ENCODE data around the gene HNRNPA1L2.
"Not testable (repeated sequence)": the region's sequence is repeated elsewhere in the genome, so short reads cannot be mapped to it uniquely, and the experiment has no call there.

Gene HNRNPA1L2

DNA sequence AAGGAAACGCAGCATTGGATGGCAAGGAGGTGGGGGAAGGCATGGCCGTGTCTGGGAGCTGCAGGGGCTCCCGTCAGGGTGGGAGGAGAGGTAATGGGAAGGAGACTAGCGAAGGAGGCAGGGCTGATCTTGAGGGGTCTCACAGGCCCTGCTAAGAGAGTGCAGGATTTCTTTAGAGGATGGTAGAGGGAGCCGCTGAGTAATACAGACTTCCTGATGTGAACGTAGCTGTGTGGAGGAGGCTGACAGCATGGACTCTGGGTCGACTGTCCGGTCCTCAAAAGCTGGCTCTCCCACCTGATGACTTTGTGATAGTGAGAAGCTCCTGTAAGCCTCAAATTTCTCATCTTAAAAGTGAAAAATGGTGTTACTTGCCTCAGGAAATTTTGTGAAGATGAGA is 34.0 kb upstream of the HNRNPA1L2 start:
- DNase-seq (ENCODE audit: low read depth); in situ Hi-C loops (cut with HindIII; ENCODE audit: low sequenced_read_pairs); H3K4me3 ChIP-seq (ENCODE audit: low read depth, low read length): not testable (repeated sequence)

DNA sequence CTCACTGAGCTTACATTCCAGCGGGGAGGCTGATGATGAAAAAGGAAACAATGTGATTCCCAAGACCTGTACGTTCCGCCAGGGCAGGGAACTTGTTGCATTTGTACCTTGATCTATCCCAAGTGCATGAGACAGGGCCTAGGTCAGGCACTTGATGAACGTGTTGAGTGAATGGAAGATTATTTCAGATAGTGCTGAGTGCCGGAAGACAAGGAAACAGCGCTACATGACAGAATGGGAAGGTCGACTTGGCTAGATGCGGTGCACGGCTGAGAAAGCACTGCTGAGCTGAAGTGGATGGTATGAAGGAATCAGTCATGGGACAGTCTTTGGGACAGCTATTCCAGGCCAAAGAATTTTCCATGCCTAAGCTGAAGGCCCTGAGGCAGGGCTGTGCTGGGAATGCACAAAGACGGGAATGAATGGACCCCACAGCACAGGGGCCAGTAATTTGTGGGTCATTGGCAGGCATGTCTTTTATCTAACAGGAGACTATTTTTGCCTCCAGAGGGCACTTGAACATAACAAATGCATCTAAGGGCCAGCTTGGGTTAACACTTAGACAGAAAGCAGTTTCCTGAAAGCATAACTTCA is 33.1 kb upstream of the HNRNPA1L2 start:
- DNase-seq (ENCODE audit: low read depth) = peak; percentile 8
- H3K4me3 ChIP-seq (ENCODE audit: low read depth, low read length); in situ Hi-C loops (cut with HindIII; ENCODE audit: low sequenced_read_pairs): not testable (repeated sequence)
- TF ChIP-seq, protein P1, sequence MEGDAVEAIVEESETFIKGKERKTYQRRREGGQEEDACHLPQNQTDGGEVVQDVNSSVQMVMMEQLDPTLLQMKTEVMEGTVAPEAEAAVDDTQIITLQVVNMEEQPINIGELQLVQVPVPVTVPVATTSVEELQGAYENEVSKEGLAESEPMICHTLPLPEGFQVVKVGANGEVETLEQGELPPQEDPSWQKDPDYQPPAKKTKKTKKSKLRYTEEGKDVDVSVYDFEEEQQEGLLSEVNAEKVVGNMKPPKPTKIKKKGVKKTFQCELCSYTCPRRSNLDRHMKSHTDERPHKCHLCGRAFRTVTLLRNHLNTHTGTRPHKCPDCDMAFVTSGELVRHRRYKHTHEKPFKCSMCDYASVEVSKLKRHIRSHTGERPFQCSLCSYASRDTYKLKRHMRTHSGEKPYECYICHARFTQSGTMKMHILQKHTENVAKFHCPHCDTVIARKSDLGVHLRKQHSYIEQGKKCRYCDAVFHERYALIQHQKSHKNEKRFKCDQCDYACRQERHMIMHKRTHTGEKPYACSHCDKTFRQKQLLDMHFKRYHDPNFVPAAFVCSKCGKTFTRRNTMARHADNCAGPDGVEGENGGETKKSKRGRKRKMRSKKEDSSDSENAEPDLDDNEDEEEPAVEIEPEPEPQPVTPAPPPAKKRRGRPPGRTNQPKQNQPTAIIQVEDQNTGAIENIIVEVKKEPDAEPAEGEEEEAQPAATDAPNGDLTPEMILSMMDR (IDR thresholded peaks at IDR 0.05; ENCODE audit: low read depth, low read length, missing control alignments) = peak; percentile 20

DNA sequence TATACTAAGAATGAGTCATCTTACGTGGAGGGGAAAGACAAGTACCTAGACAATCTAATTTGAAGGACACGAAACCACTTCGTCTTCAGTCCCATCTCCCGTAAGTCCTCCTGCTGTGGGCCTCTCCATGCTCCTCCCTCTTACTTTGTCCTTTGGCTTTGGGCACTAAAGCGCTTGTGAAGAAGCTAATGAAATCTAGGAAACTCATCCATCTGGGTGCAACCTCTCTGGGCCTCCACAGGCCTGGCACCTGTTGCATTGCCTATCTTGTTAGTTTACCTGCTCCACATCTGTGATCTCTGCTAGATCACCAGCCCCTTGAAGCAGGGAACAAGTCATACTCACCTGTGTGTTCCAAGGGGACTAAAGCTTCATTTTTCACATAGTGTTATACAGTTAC is 32.1 kb upstream of the HNRNPA1L2 start:
- DNase-seq (ENCODE audit: low read depth); H3K4me3 ChIP-seq (ENCODE audit: low read depth, low read length); in situ Hi-C loops (cut with HindIII; ENCODE audit: low sequenced_read_pairs): not testable (repeated sequence)

DNA sequence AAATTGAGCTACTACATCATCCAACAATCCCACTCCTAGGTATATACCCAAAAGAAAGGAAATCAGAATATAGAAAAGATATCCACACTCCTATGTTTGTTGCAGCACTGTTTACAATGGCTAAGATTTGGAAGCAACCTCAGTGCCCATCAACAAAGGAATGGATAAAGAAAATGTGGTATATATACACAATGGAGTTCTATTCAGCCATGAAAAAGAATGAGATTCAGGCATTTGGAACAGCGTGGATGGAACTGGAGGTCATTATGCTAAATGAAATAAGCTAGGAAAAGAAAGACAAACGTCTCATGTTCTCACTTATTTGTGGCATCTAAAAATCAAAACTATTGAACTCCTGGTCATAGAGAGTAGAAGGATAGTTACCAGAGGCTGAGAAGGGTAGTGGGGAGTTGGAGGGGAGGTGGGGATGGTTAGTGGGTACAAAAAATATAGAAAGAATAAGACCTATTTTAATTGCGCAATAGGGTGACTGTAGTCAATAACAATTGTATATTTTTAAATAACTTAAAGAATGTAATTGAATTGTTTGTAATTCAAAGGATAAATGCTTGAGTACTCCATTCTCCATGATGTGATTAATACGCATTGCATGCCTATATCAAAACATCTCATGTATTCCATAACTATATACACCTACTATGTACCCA is 27.0 kb upstream of the HNRNPA1L2 start:
- no peak overlapping the region for H3K4me3 ChIP-seq (ENCODE audit: low read depth, low read length)
- no peak for DNase-seq (ENCODE audit: low read depth)
- in situ Hi-C loops (cut with HindIII; ENCODE audit: low sequenced_read_pairs) = no loop called here
- TF ChIP-seq, protein P1 (IDR thresholded peaks at IDR 0.05; ENCODE audit: low read depth, low read length, missing control alignments) = no peak

DNA sequence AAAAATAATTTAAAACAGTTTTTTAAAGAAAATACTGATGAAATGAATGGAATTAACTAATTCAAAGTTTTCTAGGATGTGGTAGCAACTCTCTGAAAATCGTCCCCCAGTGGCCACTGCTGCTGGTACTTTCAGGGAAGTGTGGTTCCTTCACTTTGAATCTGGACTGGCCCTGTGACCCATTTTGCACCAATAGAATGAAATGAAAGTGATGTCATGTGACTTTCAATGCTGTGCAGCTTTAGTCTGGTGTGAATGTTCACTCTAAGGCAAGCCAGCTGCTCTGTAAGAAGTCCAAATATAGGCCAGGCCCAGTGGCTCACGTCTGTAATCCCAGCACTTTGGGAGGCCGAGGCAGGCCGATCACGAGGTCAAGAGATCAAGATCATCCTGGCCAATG is 26.4 kb upstream of the HNRNPA1L2 start:
- in situ Hi-C loops (cut with HindIII; ENCODE audit: low sequenced_read_pairs) = no loop called here
- H3K4me3 ChIP-seq (ENCODE audit: low read depth, low read length) = no peak overlapping the region
- no peak for DNase-seq (ENCODE audit: low read depth)
- TF ChIP-seq, protein P1 (IDR thresholded peaks at IDR 0.05; ENCODE audit: low read depth, low read length, missing control alignments) = no peak

DNA sequence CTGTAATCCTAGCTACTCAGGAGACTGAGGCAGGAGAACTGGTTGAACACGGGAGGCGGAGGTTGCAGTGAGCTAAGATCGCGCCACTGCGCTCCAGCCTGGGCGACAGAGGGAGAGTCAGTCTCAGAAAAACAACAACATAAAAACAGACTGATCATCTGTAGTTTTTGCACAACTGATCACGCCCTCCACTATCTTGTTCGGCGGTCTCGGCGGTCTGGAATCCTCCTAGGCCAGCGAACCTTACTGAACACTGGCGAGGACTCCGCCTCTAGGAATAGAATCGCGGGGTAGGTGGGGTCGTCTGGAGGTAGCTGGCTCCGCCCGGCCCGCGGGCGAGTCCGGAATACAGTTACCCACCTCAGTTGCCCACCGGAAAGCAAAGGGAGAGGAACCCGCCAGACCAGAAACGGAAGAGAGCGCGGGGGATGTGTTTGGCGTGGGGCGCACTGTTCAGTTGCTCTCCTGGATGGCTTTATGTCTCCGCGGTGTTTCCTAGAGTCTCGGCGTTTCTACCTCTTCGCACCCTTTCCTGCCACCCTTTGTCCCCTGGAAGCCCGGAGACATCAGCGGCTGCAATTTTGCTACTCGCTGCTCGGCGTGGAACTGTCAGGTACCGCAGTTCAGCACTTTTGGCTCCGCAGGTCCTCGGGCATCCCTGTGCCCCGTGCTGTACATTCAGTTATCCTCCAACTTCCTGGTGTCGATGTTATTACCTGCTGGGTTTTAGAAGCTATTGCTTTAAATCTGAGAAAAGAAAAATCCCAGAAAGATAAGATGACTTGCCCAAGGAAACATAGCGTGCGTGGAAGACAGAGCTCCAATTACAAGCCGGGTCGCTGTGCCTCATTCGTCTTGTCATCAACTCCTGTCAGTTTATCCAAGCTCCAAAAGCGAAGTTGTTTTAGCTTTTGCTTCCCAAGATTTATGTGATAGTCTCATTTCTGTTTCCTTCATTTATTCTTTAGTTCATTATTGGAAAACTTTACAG is 24.9 kb upstream of the HNRNPA1L2 start:
- in situ Hi-C loops (cut with HindIII; ENCODE audit: low sequenced_read_pairs) = no loop called here
- TF ChIP-seq, protein P1 (IDR thresholded peaks at IDR 0.05; ENCODE audit: low read depth, low read length, missing control alignments) = no peak
- peak overlapping the region; percentile 90 for H3K4me3 ChIP-seq (ENCODE audit: low read depth, low read length)
- peak; percentile 74 for DNase-seq (ENCODE audit: low read depth)

DNA sequence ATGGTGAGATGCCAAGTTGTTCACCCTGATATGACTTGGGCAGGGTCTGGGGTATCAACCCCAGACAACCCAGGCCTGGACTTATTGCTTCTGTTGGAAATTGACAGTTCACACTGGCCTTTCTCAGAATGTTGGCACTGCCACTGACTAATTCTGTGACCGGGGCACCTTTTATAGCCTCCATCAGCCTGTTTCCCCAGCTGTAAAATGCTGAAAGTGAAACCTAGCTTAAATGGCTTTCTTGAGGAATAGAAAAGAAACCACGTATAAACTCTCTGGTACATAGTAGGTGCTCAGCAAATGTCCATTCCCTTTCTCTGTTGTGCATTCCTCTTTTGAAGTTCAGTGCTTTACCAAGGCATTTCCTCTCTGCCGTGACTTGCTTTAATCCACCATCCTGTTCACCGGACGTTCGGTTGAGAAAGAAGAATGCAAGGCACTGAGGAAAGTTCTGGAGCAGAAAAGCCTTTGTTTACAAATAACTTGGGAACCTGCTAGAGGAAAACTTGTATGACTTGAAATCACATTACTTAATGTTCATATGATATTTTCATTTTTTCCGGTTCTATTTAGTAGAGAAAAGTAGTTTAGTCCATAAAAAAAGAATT is 11.0 kb upstream of the HNRNPA1L2 start:
- in situ Hi-C loops (cut with HindIII; ENCODE audit: low sequenced_read_pairs); H3K4me3 ChIP-seq (ENCODE audit: low read depth, low read length); DNase-seq (ENCODE audit: low read depth): not testable (repeated sequence)

Data from astrocyte of the cerebellum (primary cell).